Neuron (in vitro differentiated cells): ENCODE measurements around the gene NMNAT2.
"Not testable (repeated sequence)": the region's sequence is repeated elsewhere in the genome, so short reads cannot be mapped to it uniquely, and the experiment has no call there.

ENCODE experiments used
- H2AFZ ChIP-seq: one replicate; pipeline ENCODE4 v1.6.1; 2013; ENCODE audit warnings: low read depth, mild to moderate bottlenecking, inconsistent platforms, low read length, moderate library complexity
- H3K27me3 ChIP-seq: one replicate; pipeline ENCODE4 v1.6.1; 2013; ENCODE audit warnings: low read length; ENCODE audit not compliant: insufficient read depth
- H3K36me3 ChIP-seq: one replicate; pipeline ENCODE4 v1.6.1; 2013; ENCODE audit warnings: low read length; ENCODE audit not compliant: insufficient read depth
- H3K4me1 ChIP-seq: one replicate; pipeline ENCODE4 v1.6.1; 2013; ENCODE audit warnings: low read length; ENCODE audit not compliant: insufficient read depth
- H3K4me3 ChIP-seq: 2 replicates; pipeline ENCODE4 v1.5.1; 2013; ENCODE audit warnings: mild to moderate bottlenecking, low read length, moderate library complexity
- H3K9me3 ChIP-seq: one replicate; pipeline ENCODE4 v1.6.1; 2013; ENCODE audit warnings: low read length

The NMNAT2 gene

GRCh38 chr1:183246436-183246835 lies 171.7 kb downstream of the NMNAT2 start:
- Histone ChIP-seq H3K36me3 (no peaks in the 10 kb centered on the region), H3K4me1 (peaks cover 4% of the 10 kb centered on the region), H3K4me3 (no peak overlapping the region), H2AFZ (no peak overlapping the region), H3K9me3 (peaks cover 7% of the 10 kb centered on the region), H3K27me3 (no peaks in the 10 kb centered on the region)

- Histone ChIP-seq H3K36me3 (no peaks in the 10 kb centered on the region), H3K4me1 (peaks cover 4% of the 10 kb centered on the region), H3K4me3 (no peak overlapping the region), H3K9me3 (peaks cover 7% of the 10 kb centered on the region), H3K27me3 (no peaks in the 10 kb centered on the region), H2AFZ (no peak overlapping the region)
Measured at GRCh38 chr1:183245357-183245756, 172.8 kb downstream of the NMNAT2 start.

GRCh38 chr1:183244466-183244865 lies 173.7 kb downstream of the NMNAT2 start:
- H3K4me1 ChIP-seq: peaks cover 4% of the 10 kb centered on the region
- no peak overlapping the region for H3K4me3 ChIP-seq
- H3K9me3 ChIP-seq: peaks cover 2% of the 10 kb centered on the region
- no peak overlapping the region for H2AFZ ChIP-seq
- no peaks in the 10 kb centered on the region for H3K27me3 ChIP-seq
- no peaks in the 10 kb centered on the region for H3K36me3 ChIP-seq

- H3K9me3 ChIP-seq: peaks cover 2% of the 10 kb centered on the region
- H3K27me3 ChIP-seq: no peaks in the 10 kb centered on the region
- H2AFZ ChIP-seq: no peak overlapping the region
Measured at GRCh38 chr1:183243161-183244050, 174.8 kb downstream of the NMNAT2 start.

DNA sequence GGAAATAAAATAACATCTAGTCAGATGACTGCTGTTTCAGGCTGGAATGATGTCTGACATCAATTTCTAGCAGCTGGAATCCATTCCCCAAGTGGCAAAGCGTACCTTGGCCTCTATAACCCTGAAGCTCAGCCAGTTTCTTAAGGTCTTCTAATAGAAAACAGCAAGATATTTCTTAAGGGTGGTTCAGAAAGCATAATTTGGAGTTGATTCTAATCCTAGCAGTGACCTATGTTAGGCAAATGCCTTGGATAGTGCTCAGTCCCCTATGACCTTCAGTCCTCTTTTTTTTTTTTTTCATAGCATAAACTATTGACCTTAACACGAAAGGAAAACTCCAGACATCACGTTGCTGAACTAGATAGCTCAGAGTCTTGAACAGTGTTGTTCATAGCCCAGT lies 175.6 kb downstream of the NMNAT2 start:
- no peaks in the 10 kb centered on the region for H3K27me3 ChIP-seq

More at GRCh38 chr1:183243161-183244050, 174.8 kb downstream of the NMNAT2 start:
- no peaks in the 10 kb centered on the region for H3K36me3 ChIP-seq
- H3K4me3 ChIP-seq: no peak overlapping the region
- peaks cover 4% of the 10 kb centered on the region for H3K4me1 ChIP-seq

GRCh38 chr1:183241471-183241870 lies 176.7 kb downstream of the NMNAT2 start:
- Histone ChIP-seq H3K36me3 (no peaks in the 10 kb centered on the region), H3K4me3 (no peak overlapping the region), H2AFZ (no peak overlapping the region), H3K27me3 (no peaks in the 10 kb centered on the region), H3K4me1 (peaks cover 4% of the 10 kb centered on the region), H3K9me3 (no peaks in the 10 kb centered on the region)

More for the DNA sequence above, 175.6 kb downstream of the NMNAT2 start:
- no peaks in the 10 kb centered on the region for H3K36me3 ChIP-seq
- no peak overlapping the region for H3K4me3 ChIP-seq
- H2AFZ ChIP-seq: no peak overlapping the region
- H3K4me1 ChIP-seq: peaks cover 4% of the 10 kb centered on the region
- peaks cover 2% of the 10 kb centered on the region for H3K9me3 ChIP-seq

- H3K27me3 ChIP-seq, H3K4me1 ChIP-seq, H3K9me3 ChIP-seq, H3K36me3 ChIP-seq, H2AFZ ChIP-seq, H3K4me3 ChIP-seq: not testable (repeated sequence)
Measured at GRCh38 chr1:183240853-183241252, 177.3 kb downstream of the NMNAT2 start.

DNA sequence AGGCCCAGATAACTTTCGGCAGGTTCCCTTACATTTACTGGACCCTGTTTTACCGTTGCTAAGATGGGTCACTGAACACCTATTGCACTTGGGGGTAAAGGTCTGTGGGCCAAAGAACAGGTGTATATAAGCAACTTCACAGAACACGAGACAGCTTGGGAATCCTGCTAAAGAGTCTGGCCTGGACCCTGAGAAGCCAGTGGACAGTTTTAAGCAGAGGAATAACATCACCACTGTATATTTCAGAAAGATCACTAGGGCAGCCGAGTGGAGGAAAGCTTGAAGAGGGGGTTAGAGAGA lies 177.7 kb downstream of the NMNAT2 start:
- Histone ChIP-seq H3K4me1 (peaks cover 3% of the 10 kb centered on the region), H3K36me3 (no peaks in the 10 kb centered on the region), H2AFZ (no peak overlapping the region), H3K4me3 (no peak overlapping the region), H3K9me3 (no peaks in the 10 kb centered on the region), H3K27me3 (no peaks in the 10 kb centered on the region)

DNA sequence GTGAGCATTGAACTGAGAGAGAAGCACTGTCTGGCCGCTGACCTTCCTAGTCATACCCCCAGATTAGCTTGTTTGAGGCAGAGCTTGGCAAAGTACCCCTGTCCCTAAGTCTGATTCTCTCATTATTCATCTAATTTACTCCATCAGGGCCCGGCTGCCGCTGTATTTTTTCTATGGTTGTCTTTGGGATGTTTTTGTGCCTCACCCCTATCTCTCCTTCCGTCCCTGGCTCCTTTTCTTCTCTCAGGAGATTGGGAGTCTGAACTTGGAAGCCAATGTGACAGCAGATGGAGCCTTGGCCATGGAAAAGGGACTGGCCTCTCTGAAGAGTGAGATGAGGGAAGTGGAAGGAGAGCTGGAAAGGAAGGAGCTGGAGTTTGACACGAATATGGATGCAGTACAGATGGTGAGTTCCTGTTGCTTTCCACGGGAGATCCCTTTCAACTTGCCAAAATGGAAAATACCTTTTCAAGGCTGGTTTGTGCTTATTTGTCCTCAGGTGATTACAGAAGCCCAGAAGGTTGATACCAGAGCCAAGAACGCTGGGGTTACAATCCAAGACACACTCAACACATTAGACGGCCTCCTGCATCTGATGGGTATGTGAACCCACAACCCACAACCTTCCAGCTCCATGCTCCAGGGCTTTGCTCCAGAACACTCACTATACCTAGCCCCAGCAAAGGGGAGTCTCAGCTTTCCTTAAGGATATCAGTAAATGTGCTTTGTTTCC lies 178.2 kb downstream of the NMNAT2 start:
- Histone ChIP-seq H3K36me3 (no peaks in the 10 kb centered on the region), H3K9me3 (no peaks in the 10 kb centered on the region), H3K4me1 (no peaks in the 10 kb centered on the region), H2AFZ (no peak overlapping the region), H3K27me3 (no peaks in the 10 kb centered on the region), H3K4me3 (no peak overlapping the region)

- Histone ChIP-seq H3K36me3 (no peaks in the 10 kb centered on the region), H3K9me3 (no peaks in the 10 kb centered on the region), H3K4me1 (peaks cover 4% of the 10 kb centered on the region), H3K4me3 (no peak overlapping the region), H2AFZ (no peak overlapping the region), H3K27me3 (no peaks in the 10 kb centered on the region)
Measured at GRCh38 chr1:183239220-183239742, 178.9 kb downstream of the NMNAT2 start.

- no peaks in the 10 kb centered on the region for H3K27me3 ChIP-seq
- H2AFZ ChIP-seq: no peak overlapping the region
- peaks cover 5% of the 10 kb centered on the region for H3K4me1 ChIP-seq
- H3K36me3 ChIP-seq: no peaks in the 10 kb centered on the region
- H3K9me3 ChIP-seq: no peaks in the 10 kb centered on the region
- H3K4me3 ChIP-seq: no peak overlapping the region
Measured at GRCh38 chr1:183238071-183238470, 180.1 kb downstream of the NMNAT2 start.

DNA sequence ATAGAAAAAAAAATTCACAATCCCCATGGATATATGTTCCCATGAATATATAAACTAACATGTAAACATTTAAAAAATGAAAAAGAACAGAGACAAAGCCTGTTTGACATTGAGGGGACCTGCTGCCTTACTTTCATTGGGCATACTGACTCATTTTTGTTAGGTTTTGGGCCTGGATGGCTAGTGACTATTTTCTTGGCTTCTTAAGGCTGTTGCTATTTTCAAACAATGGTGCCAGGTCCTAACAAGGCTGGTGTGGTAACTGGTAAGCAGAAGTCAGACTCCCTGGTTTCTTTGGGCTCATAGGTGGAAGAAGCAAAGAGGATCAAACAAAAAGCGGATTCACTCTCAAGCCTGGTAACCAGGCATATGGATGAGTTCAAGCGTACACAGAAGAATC lies 181.1 kb downstream of the NMNAT2 start:
- no peak overlapping the region for H2AFZ ChIP-seq
- H3K27me3 ChIP-seq: no peaks in the 10 kb centered on the region
- peaks cover 5% of the 10 kb centered on the region for H3K4me1 ChIP-seq

DNA sequence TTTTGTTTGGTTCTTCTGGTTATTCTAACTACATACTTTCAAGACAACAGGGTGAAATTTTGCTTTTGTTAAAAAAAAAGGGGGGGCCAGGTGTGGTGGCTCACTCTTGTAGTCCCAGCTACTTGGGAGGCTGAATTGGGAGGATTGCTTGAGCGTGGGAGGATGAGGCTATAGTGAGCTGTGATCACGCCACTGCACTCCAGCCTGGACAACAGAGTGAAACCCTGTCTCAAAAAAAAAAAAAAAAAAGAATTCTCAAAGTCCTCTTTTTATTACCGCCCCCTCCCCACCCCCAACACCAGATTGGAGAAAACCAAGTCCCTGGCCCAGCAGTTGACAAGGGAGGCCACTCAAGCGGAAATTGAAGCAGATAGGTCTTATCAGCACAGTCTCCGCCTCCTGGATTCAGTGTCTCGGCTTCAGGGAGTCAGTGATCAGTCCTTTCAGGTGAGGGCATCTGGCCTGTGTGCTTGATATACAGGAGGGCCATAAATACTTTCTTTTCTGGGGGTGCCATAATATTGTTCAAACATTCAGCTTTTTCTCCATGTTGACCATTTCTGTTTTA lies 181.9 kb downstream of the NMNAT2 start:
- H3K4me1 ChIP-seq: peaks cover 5% of the 10 kb centered on the region

More for the DNA sequence above, 181.1 kb downstream of the NMNAT2 start:
- no peak overlapping the region for H3K4me3 ChIP-seq
- H3K36me3 ChIP-seq: no peaks in the 10 kb centered on the region
- no peaks in the 10 kb centered on the region for H3K9me3 ChIP-seq

More for the DNA sequence above, 181.9 kb downstream of the NMNAT2 start:
- no peaks in the 10 kb centered on the region for H3K9me3 ChIP-seq
- H3K4me3 ChIP-seq: no peak overlapping the region
- H3K27me3 ChIP-seq: no peaks in the 10 kb centered on the region
- no peak overlapping the region for H2AFZ ChIP-seq
- no peaks in the 10 kb centered on the region for H3K36me3 ChIP-seq
